K562 treated with DMSO at 1 percent for 4 hours (cell line): ENCODE results near the gene IFTAP. TPM values are rescaled to one million over a fixed set of nuclear protein-coding genes. Genes with fewer than 3 reads are reported as not detected.

Source experiments
- total RNA-seq: library from RNA; unstranded; fragments of 300-600 nt; gene quantifications from 2 replicates; pipeline ENCODE4 v1.2.3, GENCODE V29; 2022; ENCODE audit not compliant: insufficient read depth

Gene IFTAP
- 50.2 and 51.5 TPM in 2 replicates for total RNA-seq

GRCh38 chr11:36594316-36594989 lies at the start of gene IFTAP:
Gene IFTAP (plus strand): TSS chr11:36594502. CDS start chr11:36610104, 15,602 bp downstream.

GRCh38 chr11:36567694-36568093 lies 26.6 kb upstream of the IFTAP start, which contains the start of gene RAG1:
Gene RAG1 (plus strand): TSS chr11:36568007. CDS start chr11:36573305, 5,298 bp downstream.

GRCh38 chr11:36598051-36598450 lies 3.7 kb downstream of the IFTAP start, which contains the start of gene RAG2:
Gene RAG2 (minus strand): TSS chr11:36598236. CDS start chr11:36594168, 4,068 bp downstream.

Other genes with a start within 250 kb of the IFTAP start
- 4.4 and 6.5 TPM in 2 replicates for gene TRAF6, start 84.2 kb upstream of the IFTAP start, total RNA-seq
- gene RAG1, start 26.5 kb upstream of the IFTAP start, total RNA-seq, result 1.6 and 1.9 TPM in 2 replicates
- not detected in 2 replicates for gene RAG2, start 3.7 kb downstream of the IFTAP start, total RNA-seq